Heart right ventricle (tissue), 16 donors: ENCODE measurements around the gene DDX51. TPM values are rescaled to one million over a fixed set of nuclear protein-coding genes. Genes with fewer than 3 reads are reported as not detected.

Experiments
- ATAC-seq, 8 donors: fragments of 200-7000 bp; cut with Tn5 transposase; one replicate each; pipeline ENCODE4 v1.9.1; 2020; ENCODE audit warnings: mild to moderate bottlenecking in 8 of 8, moderate library complexity in 8 of 8, moderate number of reproducible peaks in 1 of 8
- DNase-seq, 2 donors: peaks; one replicate each; pipeline ENCODE4 v3.0.0-alpha.2; 2020
- H3K27ac ChIP-seq, 10 donors: fragments of 200-600 bp; sonication (generic) in 2 of 10; one replicate each; pipeline versions ENCODE4 v1.5.0 to v1.8.0; 2020 to 2022; ENCODE audit warnings: mild to moderate bottlenecking in 3 of 10
- H3K27me3 ChIP-seq, 7 donors: fragments of 200-600 bp; one replicate each; pipeline ENCODE4 v1.8.0; 2021 to 2022; ENCODE audit warnings: mild to moderate bottlenecking in 2 of 7
- H3K36me3 ChIP-seq, 9 donors: fragments of 200-600 bp; sonication (generic) in 1 of 9; one replicate each; pipeline versions ENCODE4 v1.5.0 to v1.8.0; 2020 to 2022; ENCODE audit warnings: mild to moderate bottlenecking in 2 of 9
- H3K4me1 ChIP-seq, 9 donors: fragments of 200-600 bp; sonication (generic) in 1 of 9; one replicate each; pipeline versions ENCODE4 v1.5.0 to v1.8.0; 2020 to 2022; ENCODE audit warnings: mild to moderate bottlenecking in 4 of 9
- H3K4me3 ChIP-seq, 10 donors: fragments of 200-600 bp; sonication (generic) in 2 of 10; one replicate each; pipeline versions ENCODE4 v1.5.0 to v1.8.0; 2020 to 2022; ENCODE audit warnings: mild to moderate bottlenecking in 7 of 10, moderate library complexity in 2 of 10
- H3K9me3 ChIP-seq, 11 donors: fragments of 200-600 bp in 10 of 11; sonication (generic) in 2 of 11; one replicate each; pipeline versions ENCODE4 v1.5.0 to v1.8.0; 2013 to 2022; ENCODE audit warnings: mild to moderate bottlenecking in 2 of 11, control low read depth in 1 of 11, moderate library complexity in 1 of 11
- WGBS, 2 donors: extraction: QIAGEN DNeasy Blood & Tissue Kit; methylation state at CpG; one replicate each; pipeline ENCODE4 v1.1.7; 2013; ENCODE audit warnings: inconsistent platforms in 1 of 2; 5-methylcytosine and 5-hydroxymethylcytosine counted together
- intact Hi-C, 10 donors: fragments of 100-400 bp; cut with DNase I; formaldehyde crosslinking; loops; one replicate each; pipeline versions ENCODE4 v1.11.1 to v1.14.2; 2022
- polyA plus RNA-seq, 2 donors: library from polyadenylated mRNA; stranded (reverse); fragments of 200-250 nt; gene quantifications; one replicate each; pipeline ENCODE4 v1.2.3, GENCODE V29; 2013
- total RNA-seq, 10 donors: library from RNA; stranded (reverse); fragmentation: NEBNext Ultra II Directional in 3 of 10; extraction: Animal tissue kit (Norgen Biotek cat#: 25700) in 3 of 10; gene quantifications; one replicate each; pipeline versions ENCODE4 v1.2.1 to v1.2.4, GENCODE V29; 2021 to 2023
- TF ChIP-seq, protein P1 (sequence below), 9 donors: fragments of 200-600 bp; sonication (generic) in 2 of 9; IDR thresholded peaks; one replicate each; pipeline versions ENCODE4 v1.5.0 to v1.8.0; 2021 to 2022; ENCODE audit warnings: antibody characterized with exemption in 9 of 9, mild to moderate bottlenecking in 5 of 9, moderate library complexity in 1 of 9
- donor health status: Arrhythmogenic right ventricular cardiomyopathy.
- donor health status: ischemic (EF 13 %, LVEDD 7.1; RV severe dilation, severe dysfunction).
- donor health status: healthy with polysubstance abuse.
- donor health status: DM: no; HTN: yes; CAD: no.
- donor health status: DM: no; HTN: no; CAD: no.
- donor health status: ischemic (EF 25% LVEDD 6.9; RV normal size, moderate dysfunction).
- donor health status: ischemic (EF 25% LVEDD 5.7; RV mildly dilated, moderate dysfunction).
- donor health status: healthy.
- donor health status: DM: yes; HTN: yes; CAD: no.
- donor health status: Ischemic cardiomyopathy.
- donor health status: ischemic (EF 35%, LVEDD 5.7; RV mildly dilated, moderate dysfunction).
- donor health status: nonischemic (EF 11% LVEDD 7.7; RV severe dilation, severe dysfunction).
- donor health status: DM: yes; HTN: yes; CAD: no.
- donor health status: PGD.
- donor health status: ischemic (EF 29% LVEDD 5.4; RV normal size, mild dysfunction).
- donor health status: nonischemic (EF 23%, LVEDD 6.1; RV moderate dilation, normal function).

Gene DDX51
- total and polyA plus RNA-seq, 12 donors: 7.2 to 19.9 (median 8.8) TPM

DNA sequence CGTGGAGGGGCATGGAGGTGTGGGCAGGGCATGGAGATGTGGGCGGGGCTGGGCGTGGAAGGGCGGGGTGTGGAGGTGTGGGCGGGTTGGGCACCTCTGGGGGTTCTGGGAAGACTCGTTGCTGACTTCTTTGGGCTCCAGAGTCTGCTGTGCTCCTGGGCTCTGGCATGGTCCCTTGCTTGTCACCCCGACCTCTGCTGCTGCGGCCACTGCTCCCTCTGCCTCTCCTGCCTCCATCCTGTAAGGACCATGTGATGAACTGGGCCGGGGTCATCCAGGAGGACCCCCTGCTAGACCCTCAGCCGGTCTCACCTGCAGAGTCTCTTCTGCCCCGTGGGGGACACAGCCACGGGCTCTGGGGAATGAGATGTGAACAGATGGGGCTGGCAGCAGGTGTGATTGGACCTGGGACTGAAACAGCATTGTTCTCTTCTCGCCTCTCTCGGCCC, 15.5 kb upstream of the DDX51 start:
- peaks cover 0 to 3% (median 0%) of the 10 kb centered on the region in 9 donors for H3K36me3 ChIP-seq
- intact Hi-C loops: loop anchor here in 9 of 10 donors (10.0 kb wide), 4 partner anchors 55 to 455 kb away; partner anchors contain the start of genes LRCOL1 (in 7 of the 9) and P2RX2 (in 7 of the 9)
- WGBS, 2 donors: 79 to 83% methylated on average over 13 to 14 of the region's 14 CpGs
- H3K27ac ChIP-seq: no peak overlapping the region
- ATAC-seq (no peak), DNase-seq (no peak)
- no peaks in the 10 kb centered on the region for H3K9me3 ChIP-seq
- peaks cover 0 to 32% (median 15%) of the 10 kb centered on the region in 7 donors for H3K27me3 ChIP-seq
- TF ChIP-seq, protein P1, sequence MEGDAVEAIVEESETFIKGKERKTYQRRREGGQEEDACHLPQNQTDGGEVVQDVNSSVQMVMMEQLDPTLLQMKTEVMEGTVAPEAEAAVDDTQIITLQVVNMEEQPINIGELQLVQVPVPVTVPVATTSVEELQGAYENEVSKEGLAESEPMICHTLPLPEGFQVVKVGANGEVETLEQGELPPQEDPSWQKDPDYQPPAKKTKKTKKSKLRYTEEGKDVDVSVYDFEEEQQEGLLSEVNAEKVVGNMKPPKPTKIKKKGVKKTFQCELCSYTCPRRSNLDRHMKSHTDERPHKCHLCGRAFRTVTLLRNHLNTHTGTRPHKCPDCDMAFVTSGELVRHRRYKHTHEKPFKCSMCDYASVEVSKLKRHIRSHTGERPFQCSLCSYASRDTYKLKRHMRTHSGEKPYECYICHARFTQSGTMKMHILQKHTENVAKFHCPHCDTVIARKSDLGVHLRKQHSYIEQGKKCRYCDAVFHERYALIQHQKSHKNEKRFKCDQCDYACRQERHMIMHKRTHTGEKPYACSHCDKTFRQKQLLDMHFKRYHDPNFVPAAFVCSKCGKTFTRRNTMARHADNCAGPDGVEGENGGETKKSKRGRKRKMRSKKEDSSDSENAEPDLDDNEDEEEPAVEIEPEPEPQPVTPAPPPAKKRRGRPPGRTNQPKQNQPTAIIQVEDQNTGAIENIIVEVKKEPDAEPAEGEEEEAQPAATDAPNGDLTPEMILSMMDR (IDR thresholded peaks at IDR 0.05): no peak
- no peak overlapping the region for H3K4me3 ChIP-seq
- peaks cover 0 to 15% (median 0%) of the 10 kb centered on the region in 9 donors for H3K4me1 ChIP-seq

DNA sequence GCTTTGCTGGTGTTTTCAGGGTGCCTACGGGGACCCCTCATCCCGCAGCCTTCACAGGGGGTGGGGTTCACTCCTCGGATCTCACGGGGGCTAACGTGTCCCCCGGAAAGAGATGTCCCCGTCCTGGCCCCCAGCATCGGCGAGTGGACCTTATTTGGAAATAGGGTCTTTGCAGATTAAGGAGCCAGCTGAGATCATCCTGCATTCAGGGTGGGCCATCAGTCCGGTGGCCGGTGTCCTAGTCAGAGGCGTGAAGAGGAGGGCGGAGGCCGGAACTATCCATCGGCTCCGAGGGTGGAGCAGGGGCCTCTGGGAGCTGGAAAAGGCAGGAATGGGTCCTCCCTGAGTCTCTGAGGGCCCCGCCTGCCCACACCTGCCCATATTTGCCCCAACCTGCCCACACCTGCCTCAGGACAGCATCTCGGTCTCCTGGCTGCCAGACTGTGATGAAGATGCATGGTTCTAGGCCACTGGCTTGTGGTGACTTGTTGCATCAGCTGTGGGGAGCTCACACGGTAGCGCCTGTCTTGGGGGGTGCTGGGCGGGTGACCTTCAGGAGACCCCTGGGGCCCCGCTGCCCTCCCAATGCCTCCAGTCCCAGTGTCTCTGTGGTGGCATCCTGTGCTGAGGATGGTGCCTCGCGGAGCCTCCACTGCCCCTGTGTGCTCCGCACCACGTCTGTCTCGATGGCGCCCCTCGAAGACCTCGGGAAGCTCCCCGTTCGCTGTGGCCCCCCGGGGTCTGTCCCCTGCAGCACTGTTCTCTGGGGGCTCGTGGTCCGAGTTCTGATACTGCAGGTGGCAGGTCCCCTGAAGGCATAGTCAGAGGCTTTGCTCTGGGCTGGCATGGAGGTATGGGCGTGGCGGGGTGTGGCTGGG, 14.8 kb upstream of the DDX51 start:
- peaks cover 0 to 3% (median 0%) of the 10 kb centered on the region in 9 donors for H3K36me3 ChIP-seq
- peak in 1 of 2 donors; percentile 5 for DNase-seq
- peaks cover 0 to 15% (median 4%) of the 10 kb centered on the region in 9 donors for H3K4me1 ChIP-seq
- WGBS, 2 donors: 88 to 93% methylated on average over 37 of the region's 37 CpGs
- peaks cover 0 to 26% (median 10%) of the 10 kb centered on the region in 7 donors for H3K27me3 ChIP-seq
- TF ChIP-seq, protein P1 (IDR thresholded peaks at IDR 0.05): no peak
- no peak overlapping the region for H3K27ac ChIP-seq
- H3K9me3 ChIP-seq: no peaks in the 10 kb centered on the region
- intact Hi-C loops: loop anchor here in 9 of 10 donors (10.0 kb wide), 4 partner anchors 56 to 456 kb away; partner anchors contain the start of genes LRCOL1 (in 7 of the 9) and P2RX2 (in 7 of the 9)
- ATAC-seq: no peak
- H3K4me3 ChIP-seq: no peak overlapping the region

DNA sequence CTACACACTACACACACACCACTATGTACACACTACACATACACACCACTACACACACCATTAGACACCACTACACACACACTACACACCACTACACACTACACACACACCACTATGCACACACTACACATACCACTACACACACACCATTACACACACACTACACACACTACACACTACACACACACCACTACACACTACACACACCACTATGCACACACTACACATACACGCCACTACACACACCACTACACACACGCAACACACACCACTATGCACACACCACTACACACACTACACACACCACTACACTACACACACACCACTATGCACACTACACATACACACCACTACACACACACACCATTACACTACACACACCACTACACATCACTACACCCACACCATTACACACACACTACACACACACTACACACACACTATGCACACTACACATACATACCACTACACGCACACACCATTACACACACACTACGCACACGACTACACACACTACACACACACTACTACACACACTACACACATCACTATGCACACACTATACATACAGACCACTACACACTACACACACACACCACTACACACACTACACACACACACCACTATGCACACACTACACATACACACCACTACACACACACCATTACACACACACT, 13.8 kb upstream of the DDX51 start:
- H3K4me3 ChIP-seq: no peak overlapping the region
- intact Hi-C loops: loop anchor here in 9 of 10 donors (10.0 kb wide), 4 partner anchors 57 to 457 kb away; partner anchors contain the start of genes LRCOL1 (in 7 of the 9) and P2RX2 (in 7 of the 9)
- no peak for DNase-seq
- H3K27me3 ChIP-seq: peaks cover 0 to 15% (median 2%) of the 10 kb centered on the region in 7 donors
- peaks cover 0 to 11% (median 7%) of the 10 kb centered on the region in 9 donors for H3K4me1 ChIP-seq
- H3K9me3 ChIP-seq: no peaks in the 10 kb centered on the region
- 95 to 99% methylated on average over 5 of the region's 5 CpGs for WGBS, 2 donors
- TF ChIP-seq, protein P1 (IDR thresholded peaks at IDR 0.05): no peak
- ATAC-seq: no peak
- peaks cover 0 to 3% (median 0%) of the 10 kb centered on the region in 9 donors for H3K36me3 ChIP-seq
- H3K27ac ChIP-seq: no peak overlapping the region
